ENCODE data around the gene LHFPL3.
"Not testable (repeated sequence)": the region's sequence is repeated elsewhere in the genome, so short reads cannot be mapped to it uniquely, and the experiment has no call there.

LHFPL3 gene

GRCh38 chr7:104551226-104551625 lies 222.8 kb downstream of the LHFPL3 start:
- Histone ChIP-seq H3K79me2 (ENCODE audit: insufficient read depth, low read length) (no peaks in the 10 kb centered on the region), H2AFZ (ENCODE audit: low read length) (no peak overlapping the region), H3K27me3 (ENCODE audit: insufficient read depth, low read length) (no peaks in the 10 kb centered on the region), H4K20me1 (ENCODE audit: insufficient read depth, low read length) (no peaks in the 10 kb centered on the region), H3K27ac (ENCODE audit: low read depth, low read length, poor library complexity, severe bottlenecking) (no peak overlapping the region), H3F3A (ENCODE audit: insufficient read depth, low read length) (no peaks in the 10 kb centered on the region), H3K36me3 (ENCODE audit: insufficient read depth, low read length) (no peaks in the 10 kb centered on the region), H3K9me2 (ENCODE audit: low read depth, low read length) (no peaks in the 10 kb centered on the region), H3K9ac (ENCODE audit: low read length) (no peak overlapping the region), H3K4me3 (ENCODE audit: low read depth, low read length, poor library complexity, severe bottlenecking) (no peak overlapping the region), H3K9me3 (ENCODE audit: low read length) (no peaks in the 10 kb centered on the region), H3K4me2 (ENCODE audit: low read length) (no peak overlapping the region), H3K4me1 (ENCODE audit: insufficient read depth, low read length, severe bottlenecking) (no peaks in the 10 kb centered on the region)
- TF ChIP-seq CTCF (IDR thresholded peaks at IDR 0.05; ENCODE audit: low read length) (no peak), EZH2 (IDR thresholded peaks at IDR 0.05; ENCODE audit: borderline replicate concordance, low read length) (no peak)

DNA sequence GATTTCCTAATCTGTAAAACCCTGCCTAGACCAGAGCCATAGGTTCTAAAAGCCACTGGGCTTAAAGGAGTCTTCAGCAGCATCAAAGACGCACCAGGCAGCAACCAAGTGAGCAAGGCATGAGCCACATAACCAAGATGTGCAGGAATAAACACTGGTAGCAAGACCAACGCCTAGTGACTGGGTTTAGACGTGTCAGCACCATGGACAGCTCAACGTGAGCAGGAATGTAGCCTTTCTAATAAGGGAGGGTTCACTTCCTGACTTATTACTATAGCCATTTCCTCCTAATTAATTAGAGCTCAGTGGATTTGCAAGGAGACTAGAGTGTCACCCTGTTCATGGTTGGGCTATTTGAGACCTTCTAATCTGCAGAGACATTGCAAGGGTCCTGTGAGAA lies 223.7 kb downstream of the LHFPL3 start:
- Histone ChIP-seq H3K9me3 (ENCODE audit: low read length) (no peaks in the 10 kb centered on the region), H3K9ac (ENCODE audit: low read length) (no peak overlapping the region), H3K9me2 (ENCODE audit: low read depth, low read length) (no peaks in the 10 kb centered on the region), H2AFZ (ENCODE audit: low read length) (no peak overlapping the region), H4K20me1 (ENCODE audit: insufficient read depth, low read length) (no peaks in the 10 kb centered on the region), H3K27me3 (ENCODE audit: insufficient read depth, low read length) (no peaks in the 10 kb centered on the region), H3K4me3 (ENCODE audit: low read depth, low read length, poor library complexity, severe bottlenecking) (no peak overlapping the region), H3K36me3 (ENCODE audit: insufficient read depth, low read length) (no peaks in the 10 kb centered on the region), H3K27ac (ENCODE audit: low read depth, low read length, poor library complexity, severe bottlenecking) (no peak overlapping the region), H3F3A (ENCODE audit: insufficient read depth, low read length) (no peaks in the 10 kb centered on the region), H3K79me2 (ENCODE audit: insufficient read depth, low read length) (no peaks in the 10 kb centered on the region), H3K4me1 (ENCODE audit: insufficient read depth, low read length, severe bottlenecking) (no peaks in the 10 kb centered on the region), H3K4me2 (ENCODE audit: low read length) (no peak overlapping the region)
- no peak for TF ChIP-seq CTCF (IDR thresholded peaks at IDR 0.05; ENCODE audit: low read length)
- no peak for TF ChIP-seq EZH2 (IDR thresholded peaks at IDR 0.05; ENCODE audit: borderline replicate concordance, low read length)

- no peaks in the 10 kb centered on the region for H3F3A ChIP-seq (ENCODE audit: insufficient read depth, low read length)
- no peaks in the 10 kb centered on the region for H3K9me2 ChIP-seq (ENCODE audit: low read depth, low read length)
- H2AFZ ChIP-seq (ENCODE audit: low read length), result no peak overlapping the region
- H3K4me1 ChIP-seq (ENCODE audit: insufficient read depth, low read length, severe bottlenecking), result no peaks in the 10 kb centered on the region
- H4K20me1 ChIP-seq (ENCODE audit: insufficient read depth, low read length), result no peaks in the 10 kb centered on the region
- H3K9me3 ChIP-seq (ENCODE audit: low read length), result no peaks in the 10 kb centered on the region
- H3K27me3 ChIP-seq (ENCODE audit: insufficient read depth, low read length), result no peaks in the 10 kb centered on the region
- H3K4me2 ChIP-seq (ENCODE audit: low read length), result no peak overlapping the region
- H3K9ac ChIP-seq (ENCODE audit: low read length), result no peak overlapping the region
- H3K27ac ChIP-seq (ENCODE audit: low read depth, low read length, poor library complexity, severe bottlenecking), result no peak overlapping the region
- TF ChIP-seq CTCF (IDR thresholded peaks at IDR 0.05; ENCODE audit: low read length) (no peak), EZH2 (IDR thresholded peaks at IDR 0.05; ENCODE audit: borderline replicate concordance, low read length) (no peak)
- no peaks in the 10 kb centered on the region for H3K36me3 ChIP-seq (ENCODE audit: insufficient read depth, low read length)
- H3K4me3 ChIP-seq (ENCODE audit: low read depth, low read length, poor library complexity, severe bottlenecking), result no peak overlapping the region
- no peaks in the 10 kb centered on the region for H3K79me2 ChIP-seq (ENCODE audit: insufficient read depth, low read length)
Measured at GRCh38 chr7:104553074-104553473, 224.7 kb downstream of the LHFPL3 start.

GRCh38 chr7:104563350-104563901 lies 235.0 kb downstream of the LHFPL3 start:
- not testable (repeated sequence) for H3K4me2 ChIP-seq (ENCODE audit: low read length); H2AFZ ChIP-seq (ENCODE audit: low read length)

More at GRCh38 chr7:104563350-104563901, 235.0 kb downstream of the LHFPL3 start:
- not testable (repeated sequence) for H3K27me3 ChIP-seq (ENCODE audit: insufficient read depth, low read length); H3K4me3 ChIP-seq (ENCODE audit: low read depth, low read length, poor library complexity, severe bottlenecking); H4K20me1 ChIP-seq (ENCODE audit: insufficient read depth, low read length); H3F3A ChIP-seq (ENCODE audit: insufficient read depth, low read length); H3K79me2 ChIP-seq (ENCODE audit: insufficient read depth, low read length); H3K9ac ChIP-seq (ENCODE audit: low read length); H3K4me1 ChIP-seq (ENCODE audit: insufficient read depth, low read length, severe bottlenecking); H3K36me3 ChIP-seq (ENCODE audit: insufficient read depth, low read length); H3K9me2 ChIP-seq (ENCODE audit: low read depth, low read length); H3K27ac ChIP-seq (ENCODE audit: low read depth, low read length, poor library complexity, severe bottlenecking); H3K9me3 ChIP-seq (ENCODE audit: low read length)

Measured in OCI-LY1 (cell line).